LNCaP clone FGC (cell line): ENCODE results near the gene EIF4EBP3.

Source experiments
- DNase-seq: peaks from one replicate; pipeline ENCODE4 v3.0.0-alpha.2; 2011; ENCODE audit warnings: low read depth
- H3K4me3 ChIP-seq: 2 replicates; pipeline ENCODE4 v1.5.1; 2011; ENCODE audit warnings: mild to moderate bottlenecking, low read depth, low read length, control low read depth
- CTCF ChIP-seq: IDR thresholded peaks from 2 replicates; pipeline ENCODE4 v1.5.1; 2012; ENCODE audit warnings: mild to moderate bottlenecking; ENCODE audit not compliant: control insufficient read depth, insufficient read depth; ENCODE audit errors: extremely low read depth

Gene EIF4EBP3

DNA sequence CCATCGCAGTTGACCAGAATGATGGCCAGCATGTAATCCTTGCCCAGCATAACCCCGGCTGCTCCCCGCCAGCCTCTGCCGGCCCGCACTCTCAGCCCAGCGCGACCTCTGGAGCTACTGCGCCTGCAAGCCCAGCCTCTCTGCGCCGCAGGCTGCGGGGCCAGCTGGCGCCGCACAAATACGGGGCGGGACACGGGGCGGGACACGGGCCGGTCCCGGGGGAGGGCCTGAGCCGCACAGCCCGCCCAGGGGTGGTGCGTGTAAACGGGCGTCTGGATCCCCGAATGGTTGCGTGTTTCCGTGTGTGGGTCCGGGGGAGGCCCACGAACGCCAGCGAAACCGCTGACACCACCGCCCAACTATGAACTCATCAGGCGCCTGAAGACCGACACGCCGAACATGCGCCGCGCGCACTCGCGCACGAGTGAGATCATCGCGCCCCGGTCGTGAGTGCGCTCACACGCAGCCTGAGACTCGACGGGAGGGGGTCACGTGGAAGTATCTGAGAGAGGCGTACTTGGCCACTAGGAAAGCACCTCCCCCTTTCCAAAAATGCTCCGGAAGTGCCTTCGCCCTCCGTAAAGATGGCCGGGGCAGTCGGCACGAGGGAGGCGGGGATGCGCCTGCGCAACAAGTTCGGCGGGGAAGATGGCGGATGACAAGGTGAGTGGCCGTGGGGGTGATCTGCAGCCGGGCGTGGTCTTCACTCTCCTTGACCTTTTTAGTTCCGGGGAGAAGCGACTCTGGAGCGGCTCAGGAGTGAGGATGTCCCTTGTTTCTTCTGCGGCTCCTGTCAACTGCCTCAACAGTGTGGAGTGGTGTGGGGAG is 16.9 kb downstream of the EIF4EBP3 start, which contains the start of the genes APBB3 and SLC35A4:
APBB3 (minus strand) TSS at position 403 of the 828 bp plus-strand sequence; CDS start at position 50, 353 bp downstream.
SLC35A4 (plus strand) TSS at position 633 of the 828 bp plus-strand sequence. CDS start 2,342 bp downstream, outside the sequence.
- TF ChIP-seq CTCF: no peak
- H3K4me3 ChIP-seq: peak within 1 kb of the TSS; percentile 80
- peak; percentile 97 for DNase-seq

DNA sequence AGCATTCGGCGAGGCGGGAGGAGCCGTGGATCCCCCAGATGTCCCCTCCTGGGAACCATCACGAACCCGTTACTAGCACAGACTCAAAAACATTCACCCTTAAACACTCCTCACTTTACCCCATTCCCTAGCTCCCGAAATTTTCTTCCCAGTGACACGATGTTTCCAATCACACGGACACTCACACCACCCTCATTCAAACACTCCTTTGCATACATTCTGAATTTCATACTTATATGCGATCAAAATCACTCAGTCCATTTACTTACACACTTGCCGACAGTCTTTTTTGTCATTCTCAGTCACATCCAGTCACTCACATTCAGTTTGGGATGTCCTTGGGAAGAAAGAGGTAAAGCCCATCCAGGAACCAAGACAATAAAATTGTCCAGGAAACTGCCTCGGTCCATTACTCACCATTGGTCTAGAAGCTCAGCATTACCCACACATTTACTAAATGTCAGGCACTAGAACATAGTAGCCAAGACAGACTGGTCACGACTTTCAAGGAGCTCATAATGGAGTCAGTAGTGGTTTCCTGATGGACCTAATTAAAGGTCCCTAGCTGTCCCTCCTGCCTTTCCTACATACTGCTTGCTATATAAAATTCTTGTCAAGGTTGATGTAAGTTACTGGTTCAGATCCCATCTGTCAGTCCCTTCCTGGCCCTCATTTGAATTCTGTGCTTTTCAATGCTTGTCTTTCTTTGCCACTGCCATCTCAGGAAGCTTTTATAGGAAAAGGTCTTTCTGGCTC is 17.7 kb downstream of the EIF4EBP3 start:
- peak overlapping the region; percentile 80 for H3K4me3 ChIP-seq
- TF ChIP-seq CTCF: no peak
- DNase-seq: no peak

DNA sequence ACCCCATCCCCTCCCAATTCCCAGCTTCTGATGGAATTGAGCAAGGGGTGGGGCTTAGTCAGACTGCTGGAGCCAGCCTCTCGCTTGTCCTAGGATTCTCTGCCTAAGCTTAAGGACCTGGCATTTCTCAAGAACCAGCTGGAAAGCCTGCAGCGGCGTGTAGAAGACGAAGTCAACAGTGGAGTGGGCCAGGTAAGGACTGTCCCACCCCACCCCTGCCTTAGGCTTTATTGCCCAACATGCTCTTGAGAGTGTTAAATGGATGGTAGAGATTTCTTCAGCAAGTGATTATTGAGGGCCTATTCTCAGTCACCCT is 18.3 kb downstream of the EIF4EBP3 start:
- H3K4me3 ChIP-seq: peak overlapping the region; percentile 80
- no peak for TF ChIP-seq CTCF
- no peak for DNase-seq

GRCh38 chr5:140566665-140567064 is 19.2 kb downstream of the EIF4EBP3 start:
- no peak for DNase-seq
- TF ChIP-seq CTCF: no peak
- no peak overlapping the region for H3K4me3 ChIP-seq

DNA sequence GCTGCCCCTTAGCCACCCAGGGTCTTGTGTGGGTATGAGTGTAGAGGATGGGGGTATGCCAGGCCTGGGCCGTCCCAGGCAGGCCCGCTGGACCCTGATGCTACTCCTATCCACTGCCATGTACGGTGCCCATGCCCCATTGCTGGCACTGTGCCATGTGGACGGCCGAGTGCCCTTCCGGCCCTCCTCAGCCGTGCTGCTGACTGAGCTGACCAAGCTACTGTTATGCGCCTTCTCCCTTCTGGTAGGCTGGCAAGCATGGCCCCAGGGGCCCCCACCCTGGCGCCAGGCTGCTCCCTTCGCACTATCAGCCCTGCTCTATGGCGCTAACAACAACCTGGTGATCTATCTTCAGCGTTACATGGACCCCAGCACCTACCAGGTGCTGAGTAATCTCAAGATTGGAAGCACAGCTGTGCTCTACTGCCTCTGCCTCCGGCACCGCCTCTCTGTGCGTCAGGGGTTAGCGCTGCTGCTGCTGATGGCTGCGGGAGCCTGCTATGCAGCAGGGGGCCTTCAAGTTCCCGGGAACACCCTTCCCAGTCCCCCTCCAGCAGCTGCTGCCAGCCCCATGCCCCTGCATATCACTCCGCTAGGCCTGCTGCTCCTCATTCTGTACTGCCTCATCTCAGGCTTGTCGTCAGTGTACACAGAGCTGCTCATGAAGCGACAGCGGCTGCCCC is 19.8 kb downstream of the EIF4EBP3 start:
- no peak overlapping the region for H3K4me3 ChIP-seq
- DNase-seq: no peak
- TF ChIP-seq CTCF: no peak

DNA sequence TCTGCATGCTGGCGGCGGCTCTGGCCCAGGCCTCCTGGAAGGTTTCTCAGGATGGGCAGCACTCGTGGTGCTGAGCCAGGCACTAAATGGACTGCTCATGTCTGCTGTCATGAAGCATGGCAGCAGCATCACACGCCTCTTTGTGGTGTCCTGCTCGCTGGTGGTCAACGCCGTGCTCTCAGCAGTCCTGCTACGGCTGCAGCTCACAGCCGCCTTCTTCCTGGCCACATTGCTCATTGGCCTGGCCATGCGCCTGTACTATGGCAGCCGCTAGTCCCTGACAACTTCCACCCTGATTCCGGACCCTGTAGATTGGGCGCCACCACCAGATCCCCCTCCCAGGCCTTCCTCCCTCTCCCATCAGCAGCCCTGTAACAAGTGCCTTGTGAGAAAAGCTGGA is 20.4 kb downstream of the EIF4EBP3 start:
- no peak overlapping the region for H3K4me3 ChIP-seq
- no peak for TF ChIP-seq CTCF
- no peak for DNase-seq
